GM19467 (cell line): ENCODE data around the gene UGDH.
"Not testable (repeated sequence)": the region's sequence is repeated elsewhere in the genome, so short reads cannot be mapped to it uniquely, and the experiment has no call there.

Source experiments
- ATAC-seq: cut with Tn5 transposase; IDR thresholded peaks from one replicate; pipeline ENCODE4 v1.9.1; 2021; ENCODE audit warnings: mild to moderate bottlenecking, moderate library complexity; ENCODE audit not compliant: unreplicated experiment

Gene UGDH

GRCh38 chr4:39530682-39531081, 3.4 kb upstream of the UGDH start:
- ATAC-seq = no peak

- no peak for ATAC-seq
Measured at GRCh38 chr4:39529534-39529933, 2.3 kb upstream of the UGDH start.

DNA sequence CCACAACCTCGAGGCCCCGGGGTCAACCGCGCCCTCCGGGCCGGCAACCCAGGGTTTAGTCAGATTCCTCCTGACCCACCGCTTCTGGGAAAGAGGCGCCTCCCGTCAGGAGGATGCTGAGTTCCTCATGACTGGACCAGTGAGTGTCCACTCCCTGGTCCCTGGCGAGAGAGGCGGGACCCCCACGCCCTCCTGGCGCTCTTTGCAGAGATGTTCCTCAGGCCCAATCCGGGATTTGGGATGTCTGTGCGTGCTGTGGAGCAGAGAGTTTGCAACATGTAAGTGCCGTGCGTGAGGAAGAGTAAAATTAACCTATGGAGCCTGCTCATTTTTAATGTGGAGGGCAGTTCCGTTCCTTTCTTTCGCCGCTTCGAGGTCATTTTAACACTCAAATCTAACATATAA, 824 bp upstream of the UGDH start:
- ATAC-seq = no peak

DNA sequence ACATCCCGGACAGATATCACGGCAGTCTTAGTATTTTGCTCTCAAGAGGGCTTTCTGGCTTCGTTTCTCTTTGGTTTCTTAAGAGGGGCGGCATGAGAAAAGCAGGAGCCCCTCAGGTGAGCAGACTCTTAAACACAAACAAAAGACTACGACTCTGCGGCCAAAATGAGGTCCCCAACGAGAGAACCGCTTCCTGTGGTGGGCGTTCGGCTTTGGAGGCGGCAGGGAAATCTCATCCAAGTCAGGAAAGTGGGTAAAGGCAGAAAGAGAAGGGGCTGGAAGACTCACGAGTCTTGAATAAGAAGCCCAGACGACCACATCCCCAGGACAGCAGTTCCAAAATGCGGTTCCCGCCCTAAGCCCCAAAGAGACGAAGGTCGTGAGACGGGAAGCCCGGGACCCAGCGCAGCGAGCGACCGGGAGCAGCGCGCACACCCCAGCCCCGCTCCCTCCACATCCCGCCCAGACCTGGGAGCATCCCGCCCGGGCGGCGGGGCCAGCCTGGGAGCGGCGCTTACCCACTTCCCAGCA, 409 bp downstream of the UGDH start:
- ATAC-seq = no peak

GRCh38 chr4:39525822-39526690, 1.2 kb downstream of the UGDH start:
- ATAC-seq = no peak

- no peak for ATAC-seq
Measured at GRCh38 chr4:39524161-39524957, 2.9 kb downstream of the UGDH start.

DNA sequence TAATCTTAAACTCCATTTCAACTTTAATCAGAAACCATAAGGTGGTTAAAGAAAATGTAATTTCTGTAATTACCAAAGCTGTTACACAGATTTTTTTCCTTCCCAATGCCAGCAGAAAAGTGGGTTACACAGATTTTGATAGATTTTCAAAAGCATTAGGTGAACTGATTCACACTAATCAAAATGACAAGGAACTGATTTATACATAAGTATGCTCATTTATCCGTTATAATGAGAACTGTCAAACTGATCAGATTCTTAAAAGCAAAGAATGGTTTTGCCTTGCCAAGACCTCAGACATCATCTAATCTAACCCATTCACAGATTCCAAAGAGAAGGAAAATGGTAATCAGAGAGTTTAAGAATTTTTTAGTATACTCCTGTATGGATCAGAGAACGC, 5.2 kb downstream of the UGDH start:
- ATAC-seq = no peak

- ATAC-seq = no peak
Measured at GRCh38 chr4:39521253-39521919, 5.9 kb downstream of the UGDH start.

DNA sequence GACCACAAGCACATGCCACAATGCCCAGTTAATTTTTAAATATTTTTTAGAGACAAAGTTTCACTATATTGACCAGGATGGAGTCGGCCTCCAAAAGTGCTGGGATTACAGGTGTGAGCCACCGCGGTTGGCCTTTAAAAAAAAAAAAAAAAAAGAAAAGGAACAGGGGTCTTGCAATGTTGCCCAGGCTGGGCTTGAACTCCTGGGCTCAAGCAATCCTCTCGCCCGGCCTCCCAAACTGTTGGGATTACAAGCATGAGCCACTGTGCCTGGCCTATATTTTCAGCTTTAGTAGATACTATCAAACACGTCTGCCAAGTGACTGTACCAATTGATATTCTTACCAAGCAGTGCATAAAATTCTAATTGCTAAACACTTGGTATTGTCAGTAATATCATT, 8.8 kb downstream of the UGDH start:
- no peak for ATAC-seq

GRCh38 chr4:39516407-39516966, 10.8 kb downstream of the UGDH start:
- no peak for ATAC-seq

- ATAC-seq = not testable (repeated sequence)
Measured at GRCh38 chr4:39515669-39516401, 11.4 kb downstream of the UGDH start.

GRCh38 chr4:39514888-39515401, 12.3 kb downstream of the UGDH start:
- ATAC-seq = no peak

DNA sequence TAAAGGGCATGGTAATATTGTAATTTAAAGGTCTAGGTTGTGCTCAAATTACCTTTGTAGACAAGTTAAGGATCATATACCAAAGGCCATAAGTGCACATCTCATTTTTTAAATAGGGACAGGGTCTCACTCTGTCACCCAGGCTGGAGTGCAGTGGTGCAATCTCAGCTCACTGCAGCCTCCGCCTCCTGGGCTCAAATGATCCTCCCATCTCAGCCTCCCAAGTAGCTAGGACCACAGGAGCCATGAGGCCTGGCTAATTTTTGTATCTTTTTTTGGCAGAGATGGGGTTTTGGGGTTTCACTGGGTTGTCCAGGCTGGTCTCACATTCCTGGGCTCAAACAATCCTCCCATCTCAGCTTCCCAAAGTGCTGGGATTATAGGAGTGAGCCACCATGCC, 13.0 kb downstream of the UGDH start:
- ATAC-seq = not testable (repeated sequence)

- ATAC-seq = no peak
Measured at GRCh38 chr4:39510348-39510929, 16.8 kb downstream of the UGDH start.

DNA sequence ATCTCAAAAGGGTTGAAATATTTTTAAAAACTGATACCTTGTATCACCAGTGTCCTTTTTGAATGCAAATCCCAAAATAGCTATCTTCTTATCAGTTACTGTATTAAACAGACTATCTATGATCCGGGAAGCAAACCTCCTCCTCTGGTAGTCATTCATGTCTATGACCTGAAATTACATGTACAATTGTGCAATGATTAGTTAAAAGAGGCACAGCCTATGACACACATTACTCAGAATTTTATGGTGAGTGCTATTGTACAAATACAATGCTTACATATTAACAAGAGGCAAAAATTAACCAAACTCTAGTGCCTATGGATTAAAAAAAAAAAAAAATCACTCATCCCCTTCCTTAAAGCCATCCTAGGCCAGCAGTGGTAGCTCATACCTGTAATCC, 21.7 kb downstream of the UGDH start:
- no peak for ATAC-seq

- no peak for ATAC-seq
Measured at GRCh38 chr4:39504538-39504937, 22.7 kb downstream of the UGDH start.

GRCh38 chr4:39502664-39503035, 24.6 kb downstream of the UGDH start:
- not testable (repeated sequence) for ATAC-seq

DNA sequence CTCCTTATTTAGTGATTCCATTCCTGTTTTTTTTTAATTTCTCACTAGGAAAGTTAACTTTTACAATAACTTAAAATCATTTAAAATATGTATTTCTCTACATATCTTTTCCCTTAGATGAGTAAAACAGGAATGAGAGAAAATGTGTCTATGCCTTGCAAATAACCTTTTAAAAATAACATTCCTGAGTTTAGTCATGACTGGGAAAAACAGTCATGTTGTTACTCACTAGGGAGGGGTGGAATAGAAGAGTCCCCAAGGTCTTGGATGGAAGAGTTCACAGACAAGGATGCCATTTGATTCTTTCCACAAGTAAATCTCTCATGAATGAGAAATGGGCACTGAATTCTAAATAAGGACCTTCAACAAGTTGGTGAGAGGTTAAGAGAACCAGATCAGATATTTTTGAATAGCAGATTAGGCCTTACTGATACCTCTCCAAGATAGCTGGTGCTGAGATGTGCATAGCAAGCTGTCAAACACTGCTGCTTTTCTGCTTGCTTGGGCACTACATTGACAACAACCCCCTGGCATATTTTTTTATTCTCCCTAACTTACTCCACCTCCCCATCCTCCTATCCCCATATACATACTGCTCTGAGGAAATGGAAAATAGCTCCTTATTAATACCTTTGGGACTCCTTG, 25.1 kb downstream of the UGDH start:
- no peak for ATAC-seq

DNA sequence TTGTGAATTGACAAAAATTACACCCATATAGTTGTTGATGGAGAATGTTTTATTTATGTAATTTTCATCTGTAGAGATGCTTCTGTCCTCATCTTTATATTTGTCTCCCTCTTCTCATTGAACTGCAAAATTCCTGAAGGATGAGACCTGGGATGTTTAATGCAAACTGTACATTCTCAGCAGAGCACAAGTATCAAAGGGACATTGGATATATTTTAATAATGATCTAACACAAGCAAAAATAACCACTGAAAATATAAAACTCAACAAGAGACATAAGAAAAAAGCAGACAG, 28.6 kb downstream of the UGDH start:
- ATAC-seq = no peak
